Gastroesophageal sphincter (tissue), 3 donors: ENCODE data around the gene GNS.

ENCODE experiments used
- CTCF ChIP-seq, 4 experiments: fragments of 200-600 bp in 2 of 4; fragments of 450-650 bp in 2 of 4; sonication (generic) in 1 of 4; IDR thresholded peaks; one replicate each; pipeline ENCODE4 v1.5.1; 2017 to 2019; ENCODE audit warnings: antibody characterized with exemption in 4 of 4, mild to moderate bottlenecking in 2 of 4, moderate library complexity in 2 of 4
- POLR2A ChIP-seq, 2 donors: fragments of 450-650 bp; IDR thresholded peaks; one replicate each; pipeline ENCODE4 v1.6.1; 2017; ENCODE audit warnings: antibody characterized with exemption in 2 of 2, mild to moderate bottlenecking in 2 of 2, moderate library complexity in 1 of 2
- POLR2AphosphoS5 ChIP-seq: sonication (generic); formaldehyde crosslinking; IDR thresholded peaks from one replicate; pipeline ENCODE4 v1.6.1; 2017; ENCODE audit warnings: antibody characterized with exemption

- TF ChIP-seq CTCF (IDR thresholded peaks at IDR 0.05) (no peak), POLR2A (IDR thresholded peaks at IDR 0.05) (no peak), POLR2AphosphoS5 (no peak)
Observed at GRCh38 chr12:64680235-64680634, 79.0 kb downstream of the GNS start.
